GM21423 (cell line): ENCODE measurements around the gene GRAMD2A.

Source experiments
- ATAC-seq: cut with Tn5 transposase; IDR thresholded peaks from one replicate; pipeline ENCODE4 v1.9.1; 2021; ENCODE audit warnings: mild to moderate bottlenecking, moderate library complexity; ENCODE audit not compliant: unreplicated experiment

GRAMD2A gene

DNA sequence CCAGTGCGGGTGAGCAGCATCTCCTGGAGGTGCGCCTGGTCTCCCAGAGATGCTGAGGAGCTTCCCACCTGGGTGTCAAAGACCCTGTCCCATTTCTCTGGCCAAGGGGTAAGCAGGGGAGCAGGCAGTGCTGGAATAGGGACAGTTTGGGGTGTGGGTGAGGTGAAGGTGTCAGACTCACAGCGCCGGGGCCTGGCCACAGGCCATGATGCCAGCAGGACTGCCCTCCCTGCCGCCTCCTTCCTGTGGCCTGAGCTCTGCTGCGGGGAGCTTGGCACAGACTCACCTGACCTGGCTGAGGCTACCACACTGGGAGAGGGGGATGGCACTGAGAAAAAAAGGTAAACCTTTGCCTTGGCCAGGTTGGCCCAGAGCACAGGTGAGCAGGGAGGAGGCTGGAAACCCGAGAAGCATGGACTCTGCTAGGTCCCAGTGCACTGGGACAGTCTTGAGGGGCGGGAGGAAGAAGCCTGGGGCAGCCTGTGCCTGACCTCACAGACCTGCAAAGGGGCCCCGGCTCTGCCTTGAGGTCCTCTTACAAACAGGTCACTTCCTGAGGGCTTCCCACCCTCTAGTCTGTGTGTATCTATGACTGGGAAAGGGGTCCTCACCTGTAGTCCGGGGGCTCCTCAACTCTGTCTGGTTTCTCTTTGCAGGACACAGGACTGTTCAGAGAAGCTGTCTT, 28.2 kb downstream of the GRAMD2A start:
- no peak for ATAC-seq

- ATAC-seq = no peak
These were observed 28.8 kb downstream of the GRAMD2A start for GRCh38 chr15:72168808-72169190.

- ATAC-seq = no peak
These were observed 29.3 kb downstream of the GRAMD2A start for GRCh38 chr15:72168131-72168807.

DNA sequence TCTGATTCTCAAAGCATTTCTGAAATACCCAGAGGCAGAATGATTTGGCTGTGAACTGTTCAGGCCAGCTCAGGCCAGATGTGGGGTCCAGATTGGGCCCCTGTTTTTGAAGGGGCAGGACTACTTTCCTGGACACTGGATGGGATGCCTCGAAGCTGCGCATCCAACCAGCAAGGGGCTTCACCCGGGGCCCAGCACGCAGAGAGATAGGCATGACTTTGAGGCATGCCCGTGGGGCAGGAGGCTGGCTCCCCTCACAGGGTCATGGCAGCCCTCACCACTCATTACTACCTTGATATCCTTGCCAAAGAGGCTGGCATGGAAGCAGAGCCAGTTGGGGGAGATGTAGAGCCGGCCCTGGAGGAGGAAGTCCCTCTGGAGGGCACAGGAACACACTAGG, 30.1 kb downstream of the GRAMD2A start:
- ATAC-seq = no peak

GRCh38 chr15:72166716-72167417, 30.7 kb downstream of the GRAMD2A start:
- ATAC-seq = no peak

GRCh38 chr15:72163719-72164118, 33.9 kb downstream of the GRAMD2A start:
- no peak for ATAC-seq

- no peak for ATAC-seq
These were observed 35.0 kb downstream of the GRAMD2A start for GRCh38 chr15:72162569-72162968.

DNA sequence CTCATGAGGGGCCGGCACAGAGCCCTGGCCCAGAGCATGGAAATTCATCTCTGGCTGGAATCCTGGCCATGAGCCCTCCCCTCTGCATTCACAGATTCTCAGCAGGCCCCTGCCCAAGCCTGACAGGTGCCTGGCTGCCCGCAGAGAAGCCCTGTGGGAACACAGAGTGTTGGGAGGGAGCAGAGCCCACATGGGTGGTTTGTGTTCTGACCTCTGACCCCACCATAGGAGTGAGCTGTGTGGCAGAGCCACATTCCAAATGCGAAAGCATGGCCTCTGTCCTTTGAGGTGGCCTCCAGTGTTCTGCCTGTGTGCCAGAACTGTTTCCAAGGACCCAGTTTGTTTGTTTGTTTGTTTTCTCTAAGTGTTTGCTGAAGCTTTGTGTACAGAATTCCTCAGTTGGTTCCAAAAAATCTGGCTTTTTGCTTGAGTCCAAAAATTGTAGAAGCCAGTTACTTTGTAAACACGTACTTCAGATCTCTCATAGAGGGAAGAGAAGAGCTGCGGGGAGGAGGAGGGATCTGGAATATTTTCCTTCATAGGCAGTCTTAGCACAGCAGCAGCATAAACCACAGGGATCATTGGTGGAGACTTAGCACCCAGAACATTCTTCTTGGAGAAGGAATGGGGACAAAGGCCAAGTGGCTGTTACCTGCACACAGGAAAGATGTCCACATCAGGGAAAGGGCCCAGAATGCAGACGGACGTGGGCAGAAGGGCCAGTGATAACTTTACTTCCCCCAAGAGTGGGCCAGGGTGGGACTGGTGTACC, 36.0 kb downstream of the GRAMD2A start:
- ATAC-seq = no peak

- no peak for ATAC-seq
These were observed 36.8 kb downstream of the GRAMD2A start for GRCh38 chr15:72160696-72161245.

DNA sequence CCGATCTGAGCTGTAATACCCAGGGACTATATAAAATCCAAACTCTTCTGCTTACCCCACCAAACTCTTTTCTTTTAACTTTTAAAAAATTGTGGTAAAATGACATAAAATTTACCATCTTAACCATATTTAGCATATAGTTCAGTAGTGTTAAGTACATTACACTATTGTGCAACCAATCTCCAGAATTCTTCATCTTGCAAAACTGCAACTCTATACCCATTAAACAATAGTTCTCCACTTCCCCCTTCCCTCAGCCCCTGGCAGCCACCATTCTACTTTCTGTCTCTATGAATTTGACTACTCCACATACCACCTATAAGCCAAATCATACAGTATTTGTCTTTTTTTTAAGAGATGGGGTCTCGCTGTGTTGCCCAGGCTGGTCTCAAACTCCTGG, 40.7 kb downstream of the GRAMD2A start:
- no peak for ATAC-seq

GRCh38 chr15:72155635-72156616, 41.7 kb downstream of the GRAMD2A start:
- ATAC-seq = no peak

GRCh38 chr15:72155003-72155621, 42.5 kb downstream of the GRAMD2A start:
- no peak for ATAC-seq

GRCh38 chr15:72154316-72154715, 43.3 kb downstream of the GRAMD2A start:
- ATAC-seq = no peak

- ATAC-seq = no peak
These were observed 44.2 kb downstream of the GRAMD2A start for GRCh38 chr15:72153269-72154000.

- ATAC-seq = no peak
These were observed 50.2 kb downstream of the GRAMD2A start for GRCh38 chr15:72147418-72147817.

- ATAC-seq = no peak
These were observed 50.7 kb downstream of the GRAMD2A start for GRCh38 chr15:72146934-72147333.

GRCh38 chr15:72146221-72146620, 51.4 kb downstream of the GRAMD2A start:
- no peak for ATAC-seq

- ATAC-seq = peak; percentile 100
These were observed 56.2 kb downstream of the GRAMD2A start for GRCh38 chr15:72141171-72142084.
